Measurements from ENCODE around the gene POM121. TPM values are rescaled to one million over a fixed set of nuclear protein-coding genes. Genes with fewer than 3 reads are reported as not detected.
"Not testable (repeated sequence)": the region's sequence is repeated elsewhere in the genome, so short reads cannot be mapped to it uniquely, and the experiment has no call there.

The POM121 gene
- total and polyA plus RNA-seq, 4 donors: 6.1 to 13.8 (median 9.6) TPM

GRCh38 chr7:72954563-72955198, 29.8 kb downstream of the POM121 start:
- not testable (repeated sequence) for H3K27me3 ChIP-seq (ENCODE audit: control insufficient read depth in 4 of 4, insufficient read depth in 4 of 4, low read length in 3 of 4); H3K36me3 ChIP-seq (ENCODE audit: control insufficient read depth in 4 of 4, insufficient read depth in 3 of 4, low read depth in 1 of 4, low read length in 3 of 4); H3K9me3 ChIP-seq (ENCODE audit: control insufficient read depth in 4 of 4, low read length in 3 of 4); H3K4me3 ChIP-seq (ENCODE audit: low read depth in 1 of 3, low read length in 3 of 3); DNase-seq (ENCODE audit: low spot score); H3K4me1 ChIP-seq (ENCODE audit: control insufficient read depth in 4 of 4, insufficient read depth in 4 of 4, low read length in 3 of 4); H3K9ac ChIP-seq (ENCODE audit: low read depth in 1 of 2, low read length in 2 of 2); H3K27ac ChIP-seq (ENCODE audit: low read depth in 1 of 2, low read length in 2 of 2)
- TF ChIP-seq GABPA (IDR thresholded peaks at IDR 0.05 in 1 of 2, conservative IDR thresholded peaks at IDR 0.05 in 1 of 2) (peak in 1 of 2 donors; percentile 56), HNF4A (conservative IDR thresholded peaks at IDR 0.05) (peak in 1 of 2 donors; percentile 6)
- WGBS: 20% methylated on average over 16 of the region's 45 CpGs

DNA sequence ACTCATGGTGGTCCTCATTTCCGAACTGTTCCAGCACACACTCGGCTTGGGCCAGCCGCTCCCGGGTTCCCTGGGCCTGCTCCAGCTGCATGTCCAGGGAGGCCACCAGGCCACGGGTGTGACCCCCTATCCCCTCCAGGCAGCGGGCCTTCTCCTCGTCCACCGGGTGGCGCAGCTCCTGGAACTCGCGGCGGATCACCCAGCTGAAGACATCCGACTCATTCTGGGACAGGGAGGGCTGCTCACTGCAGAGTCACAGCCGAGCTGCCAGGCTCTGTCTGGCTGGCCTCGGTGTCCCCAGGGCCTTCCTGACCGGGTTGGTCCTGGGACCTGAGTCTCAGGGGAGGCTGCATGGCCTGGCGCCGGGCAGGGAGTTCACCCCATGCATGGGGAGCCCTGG, 35.1 kb downstream of the POM121 start:
- not testable (repeated sequence) for H3K9ac ChIP-seq (ENCODE audit: low read depth in 1 of 2, low read length in 2 of 2); H3K4me3 ChIP-seq (ENCODE audit: low read depth in 1 of 3, low read length in 3 of 3); H3K9me3 ChIP-seq (ENCODE audit: control insufficient read depth in 4 of 4, low read length in 3 of 4); DNase-seq (ENCODE audit: low spot score); H3K27ac ChIP-seq (ENCODE audit: low read depth in 1 of 2, low read length in 2 of 2); H3K27me3 ChIP-seq (ENCODE audit: control insufficient read depth in 4 of 4, insufficient read depth in 4 of 4, low read length in 3 of 4); H3K4me1 ChIP-seq (ENCODE audit: control insufficient read depth in 4 of 4, insufficient read depth in 4 of 4, low read length in 3 of 4); H3K36me3 ChIP-seq (ENCODE audit: control insufficient read depth in 4 of 4, insufficient read depth in 3 of 4, low read depth in 1 of 4, low read length in 3 of 4)
- WGBS: 92% methylated on average over 4 of the region's 18 CpGs

- WGBS: no CpG with 5 or more reads among the region's 20 CpGs
- not testable (repeated sequence) for H3K36me3 ChIP-seq (ENCODE audit: control insufficient read depth in 4 of 4, insufficient read depth in 3 of 4, low read depth in 1 of 4, low read length in 3 of 4); H3K27ac ChIP-seq (ENCODE audit: low read depth in 1 of 2, low read length in 2 of 2); H3K9ac ChIP-seq (ENCODE audit: low read depth in 1 of 2, low read length in 2 of 2); H3K27me3 ChIP-seq (ENCODE audit: control insufficient read depth in 4 of 4, insufficient read depth in 4 of 4, low read length in 3 of 4); DNase-seq (ENCODE audit: low spot score); H3K4me3 ChIP-seq (ENCODE audit: low read depth in 1 of 3, low read length in 3 of 3); H3K4me1 ChIP-seq (ENCODE audit: control insufficient read depth in 4 of 4, insufficient read depth in 4 of 4, low read length in 3 of 4); H3K9me3 ChIP-seq (ENCODE audit: control insufficient read depth in 4 of 4, low read length in 3 of 4)
Observed at GRCh38 chr7:72960626-72961345, 35.9 kb downstream of the POM121 start.

DNA sequence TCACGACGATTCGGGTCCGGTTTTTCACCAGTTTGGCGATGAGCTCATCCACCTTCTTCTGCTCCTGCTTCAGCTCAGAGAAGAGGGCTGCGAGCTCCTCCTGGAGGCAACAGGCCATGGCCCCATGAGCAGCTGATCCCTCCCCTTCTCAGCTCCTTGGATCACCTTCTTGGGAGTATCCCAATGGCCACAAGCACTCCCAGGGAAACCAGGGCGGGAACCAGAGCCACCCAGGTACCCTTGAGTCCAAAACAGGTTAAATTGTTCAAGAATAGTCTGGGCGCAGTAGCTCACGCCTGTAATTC, 36.4 kb downstream of the POM121 start:
- H3K27me3 ChIP-seq (ENCODE audit: control insufficient read depth in 4 of 4, insufficient read depth in 4 of 4, low read length in 3 of 4); H3K36me3 ChIP-seq (ENCODE audit: control insufficient read depth in 4 of 4, insufficient read depth in 3 of 4, low read depth in 1 of 4, low read length in 3 of 4); H3K9me3 ChIP-seq (ENCODE audit: control insufficient read depth in 4 of 4, low read length in 3 of 4); H3K4me3 ChIP-seq (ENCODE audit: low read depth in 1 of 3, low read length in 3 of 3); H3K27ac ChIP-seq (ENCODE audit: low read depth in 1 of 2, low read length in 2 of 2); H3K9ac ChIP-seq (ENCODE audit: low read depth in 1 of 2, low read length in 2 of 2); DNase-seq (ENCODE audit: low spot score); H3K4me1 ChIP-seq (ENCODE audit: control insufficient read depth in 4 of 4, insufficient read depth in 4 of 4, low read length in 3 of 4): not testable (repeated sequence)
- no CpG with 5 or more reads among the region's 9 CpGs for WGBS

DNA sequence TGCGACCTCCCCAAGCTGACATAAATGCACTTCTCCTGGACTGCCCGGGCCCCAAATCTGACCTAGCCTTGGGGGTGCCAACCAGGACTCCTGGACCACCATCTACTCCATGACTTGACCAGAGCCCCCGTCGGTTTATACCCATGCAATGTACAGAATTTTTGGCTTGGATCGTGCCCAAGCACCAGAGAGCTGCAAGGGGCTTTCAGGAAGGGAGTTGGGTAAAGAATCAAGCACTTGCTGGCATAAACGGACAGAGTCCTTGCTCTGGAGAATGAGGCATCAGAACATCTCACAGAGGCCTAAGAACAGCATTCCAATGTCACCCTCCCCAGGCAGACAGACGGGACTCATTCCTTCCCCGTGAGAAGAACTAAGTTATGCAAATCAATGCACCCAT, 38.2 kb downstream of the POM121 start:
- not testable (repeated sequence) for H3K9me3 ChIP-seq (ENCODE audit: control insufficient read depth in 4 of 4, low read length in 3 of 4); H3K27me3 ChIP-seq (ENCODE audit: control insufficient read depth in 4 of 4, insufficient read depth in 4 of 4, low read length in 3 of 4); H3K36me3 ChIP-seq (ENCODE audit: control insufficient read depth in 4 of 4, insufficient read depth in 3 of 4, low read depth in 1 of 4, low read length in 3 of 4); H3K4me3 ChIP-seq (ENCODE audit: low read depth in 1 of 3, low read length in 3 of 3); H3K27ac ChIP-seq (ENCODE audit: low read depth in 1 of 2, low read length in 2 of 2); H3K4me1 ChIP-seq (ENCODE audit: control insufficient read depth in 4 of 4, insufficient read depth in 4 of 4, low read length in 3 of 4); DNase-seq (ENCODE audit: low spot score); H3K9ac ChIP-seq (ENCODE audit: low read depth in 1 of 2, low read length in 2 of 2)
- 92% methylated on average over 4 of the region's 8 CpGs for WGBS

DNA sequence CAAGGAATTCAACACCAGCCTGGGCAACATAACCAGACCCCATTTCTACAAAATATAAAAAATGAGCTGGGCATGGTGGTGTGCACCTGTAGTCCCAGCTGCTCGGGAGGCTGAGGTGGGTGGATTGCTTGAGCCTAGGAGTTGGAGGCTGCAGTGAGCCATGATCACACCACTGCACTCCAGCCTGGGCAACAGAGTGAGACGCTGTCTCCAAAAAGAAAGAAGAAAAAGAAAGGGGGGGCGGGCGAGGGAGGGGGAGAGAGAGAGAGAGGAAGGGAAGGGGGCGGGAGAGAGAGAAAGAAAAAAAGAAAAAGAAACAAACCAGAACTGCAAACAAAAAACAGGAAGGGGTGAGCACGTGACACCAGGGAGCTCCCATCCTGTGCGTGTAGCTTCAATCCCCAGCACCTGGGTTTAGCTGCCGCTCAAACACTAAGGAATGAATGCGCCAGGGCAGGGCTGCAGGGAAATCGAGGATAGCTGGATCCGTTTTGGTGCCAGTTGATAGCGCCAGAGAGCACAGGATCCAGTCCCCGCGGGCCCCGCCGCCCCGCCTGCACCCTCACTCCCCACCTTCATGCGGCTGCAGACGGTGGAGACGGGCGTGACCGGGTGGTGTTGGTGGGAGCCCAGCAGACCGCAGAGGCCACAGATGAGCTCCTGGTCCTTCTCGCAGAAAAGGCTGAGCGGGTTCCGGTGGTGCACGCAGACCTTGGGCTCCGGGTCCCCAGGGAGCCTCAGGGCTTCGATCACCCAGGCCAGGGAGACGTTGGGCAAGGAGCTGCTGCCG, 40.5 kb downstream of the POM121 start:
- DNase-seq (ENCODE audit: low spot score); H3K4me3 ChIP-seq (ENCODE audit: low read depth in 1 of 3, low read length in 3 of 3); H3K9me3 ChIP-seq (ENCODE audit: control insufficient read depth in 4 of 4, low read length in 3 of 4); H3K9ac ChIP-seq (ENCODE audit: low read depth in 1 of 2, low read length in 2 of 2); H3K4me1 ChIP-seq (ENCODE audit: control insufficient read depth in 4 of 4, insufficient read depth in 4 of 4, low read length in 3 of 4); H3K27ac ChIP-seq (ENCODE audit: low read depth in 1 of 2, low read length in 2 of 2); H3K27me3 ChIP-seq (ENCODE audit: control insufficient read depth in 4 of 4, insufficient read depth in 4 of 4, low read length in 3 of 4); H3K36me3 ChIP-seq (ENCODE audit: control insufficient read depth in 4 of 4, insufficient read depth in 3 of 4, low read depth in 1 of 4, low read length in 3 of 4): not testable (repeated sequence)
- WGBS: no CpG with 5 or more reads among the region's 31 CpGs

DNA sequence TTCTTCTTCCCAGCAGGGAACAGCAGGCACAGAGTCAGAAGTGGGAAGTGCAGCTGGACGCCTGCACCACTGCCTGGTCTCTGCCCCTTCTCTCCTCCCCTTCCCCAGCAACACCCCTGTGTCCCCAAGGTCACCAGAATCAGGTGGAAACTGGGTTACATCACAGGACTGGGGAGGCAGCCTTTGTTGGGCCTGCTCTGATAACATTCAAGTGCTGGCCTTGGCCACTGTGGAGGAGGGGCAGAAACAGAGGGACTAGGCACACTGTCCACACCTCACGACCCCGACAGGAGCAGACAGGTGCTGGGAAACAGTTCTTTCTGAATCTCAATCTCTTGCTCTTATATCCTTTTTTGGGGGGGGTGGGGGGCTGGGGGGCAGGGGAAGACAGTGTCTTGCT, 42.0 kb downstream of the POM121 start:
- H3K36me3 ChIP-seq (ENCODE audit: control insufficient read depth in 4 of 4, insufficient read depth in 3 of 4, low read depth in 1 of 4, low read length in 3 of 4); H3K27ac ChIP-seq (ENCODE audit: low read depth in 1 of 2, low read length in 2 of 2); H3K9ac ChIP-seq (ENCODE audit: low read depth in 1 of 2, low read length in 2 of 2); DNase-seq (ENCODE audit: low spot score); H3K4me3 ChIP-seq (ENCODE audit: low read depth in 1 of 3, low read length in 3 of 3); H3K27me3 ChIP-seq (ENCODE audit: control insufficient read depth in 4 of 4, insufficient read depth in 4 of 4, low read length in 3 of 4); H3K4me1 ChIP-seq (ENCODE audit: control insufficient read depth in 4 of 4, insufficient read depth in 4 of 4, low read length in 3 of 4); H3K9me3 ChIP-seq (ENCODE audit: control insufficient read depth in 4 of 4, low read length in 3 of 4): not testable (repeated sequence)
- WGBS: 85% methylated on average over 2 of the region's 3 CpGs

- H3K36me3 ChIP-seq (ENCODE audit: control insufficient read depth in 4 of 4, insufficient read depth in 3 of 4, low read depth in 1 of 4, low read length in 3 of 4); H3K4me3 ChIP-seq (ENCODE audit: low read depth in 1 of 3, low read length in 3 of 3); H3K27me3 ChIP-seq (ENCODE audit: control insufficient read depth in 4 of 4, insufficient read depth in 4 of 4, low read length in 3 of 4); H3K27ac ChIP-seq (ENCODE audit: low read depth in 1 of 2, low read length in 2 of 2); H3K4me1 ChIP-seq (ENCODE audit: control insufficient read depth in 4 of 4, insufficient read depth in 4 of 4, low read length in 3 of 4); H3K9ac ChIP-seq (ENCODE audit: low read depth in 1 of 2, low read length in 2 of 2); H3K9me3 ChIP-seq (ENCODE audit: control insufficient read depth in 4 of 4, low read length in 3 of 4); DNase-seq (ENCODE audit: low spot score): not testable (repeated sequence)
- WGBS: 43% methylated on average over 11 of the region's 36 CpGs
Observed at GRCh38 chr7:72968980-72969516, 44.2 kb downstream of the POM121 start, which contains the start of gene TRIM74. TSS of gene TRIM74 (minus strand) at chr7:72969466. CDS start at chr7:72966157, 3,309 bp downstream.

Data from liver (tissue), 9 donors.